ENCODE data around the gene SLC49A3.

The SLC49A3 gene

GRCh38 chr4:726235-726787 is 37.4 kb upstream of the SLC49A3 start:
- H3K27ac ChIP-seq, result no peak overlapping the region
- no peaks in the 10 kb centered on the region for H3K27me3 ChIP-seq (ENCODE audit: control insufficient read depth, insufficient read depth, low read length)
- H3K4me3 ChIP-seq (ENCODE audit: low read depth, low read length), result no peak overlapping the region
- H3K79me2 ChIP-seq, result no peaks in the 10 kb centered on the region
- no peak overlapping the region for H2AFZ ChIP-seq
- no peaks in the 10 kb centered on the region for H3K36me3 ChIP-seq (ENCODE audit: control insufficient read depth, insufficient read depth, low read length)
- TF ChIP-seq CTCF (IDR thresholded peaks at IDR 0.05), result no peak
- H3K9me3 ChIP-seq (ENCODE audit: control insufficient read depth, low read length), result no peaks in the 10 kb centered on the region
- no peak overlapping the region for H3K4me2 ChIP-seq (ENCODE audit: low read length)
- no peaks in the 10 kb centered on the region for H3K4me1 ChIP-seq
- no peak overlapping the region for H3K9ac ChIP-seq

GRCh38 chr4:725391-726234 is 36.7 kb upstream of the SLC49A3 start:
- Histone ChIP-seq H3K27me3 (ENCODE audit: control insufficient read depth, insufficient read depth, low read length) (no peaks in the 10 kb centered on the region), H2AFZ (no peak overlapping the region), H3K9ac (no peak overlapping the region), H3K4me3 (ENCODE audit: low read depth, low read length) (no peak overlapping the region), H3K36me3 (ENCODE audit: control insufficient read depth, insufficient read depth, low read length) (no peaks in the 10 kb centered on the region), H3K79me2 (no peaks in the 10 kb centered on the region), H3K27ac (no peak overlapping the region), H3K4me2 (ENCODE audit: low read length) (no peak overlapping the region), H3K4me1 (no peaks in the 10 kb centered on the region), H3K9me3 (ENCODE audit: control insufficient read depth, low read length) (no peaks in the 10 kb centered on the region)
- no peak for TF ChIP-seq CTCF (IDR thresholded peaks at IDR 0.05)

- no peak overlapping the region for H3K9ac ChIP-seq
- H3K4me3 ChIP-seq (ENCODE audit: low read depth, low read length), result no peak overlapping the region
- H3K9me3 ChIP-seq (ENCODE audit: control insufficient read depth, low read length), result no peaks in the 10 kb centered on the region
- no peaks in the 10 kb centered on the region for H3K27me3 ChIP-seq (ENCODE audit: control insufficient read depth, insufficient read depth, low read length)
- no peak overlapping the region for H3K4me2 ChIP-seq (ENCODE audit: low read length)
- no peak overlapping the region for H3K27ac ChIP-seq
- H3K79me2 ChIP-seq, result no peaks in the 10 kb centered on the region
- no peak for TF ChIP-seq CTCF (IDR thresholded peaks at IDR 0.05)
- H3K4me1 ChIP-seq, result no peaks in the 10 kb centered on the region
- H2AFZ ChIP-seq, result no peak overlapping the region
- H3K36me3 ChIP-seq (ENCODE audit: control insufficient read depth, insufficient read depth, low read length), result no peaks in the 10 kb centered on the region
Observed at GRCh38 chr4:723751-724530, 35.0 kb upstream of the SLC49A3 start.

GRCh38 chr4:722851-723360 is 34.0 kb upstream of the SLC49A3 start:
- Histone ChIP-seq H3K27me3 (ENCODE audit: control insufficient read depth, insufficient read depth, low read length) (no peaks in the 10 kb centered on the region), H2AFZ (no peak overlapping the region), H3K4me1 (no peaks in the 10 kb centered on the region), H3K79me2 (no peaks in the 10 kb centered on the region), H3K36me3 (ENCODE audit: control insufficient read depth, insufficient read depth, low read length) (no peaks in the 10 kb centered on the region), H3K9ac (no peak overlapping the region), H3K4me2 (ENCODE audit: low read length) (no peak overlapping the region), H3K4me3 (ENCODE audit: low read depth, low read length) (no peak overlapping the region), H3K9me3 (ENCODE audit: control insufficient read depth, low read length) (no peaks in the 10 kb centered on the region), H3K27ac (no peak overlapping the region)
- no peak for TF ChIP-seq CTCF (IDR thresholded peaks at IDR 0.05)
